Activated CD8-positive, alpha-beta memory T cell treated with anti-CD3 and anti-CD28 coated beads, Interleukin-2, amount 50 U/mL, for 1 hour (primary cell): Measurements from ENCODE around the gene KHDRBS2.

Experiments
- DNase-seq: peaks from one replicate; pipeline ENCODE4 v3.0.0-alpha.2; 2020; ENCODE audit errors: extremely low read depth

KHDRBS2 gene

DNA sequence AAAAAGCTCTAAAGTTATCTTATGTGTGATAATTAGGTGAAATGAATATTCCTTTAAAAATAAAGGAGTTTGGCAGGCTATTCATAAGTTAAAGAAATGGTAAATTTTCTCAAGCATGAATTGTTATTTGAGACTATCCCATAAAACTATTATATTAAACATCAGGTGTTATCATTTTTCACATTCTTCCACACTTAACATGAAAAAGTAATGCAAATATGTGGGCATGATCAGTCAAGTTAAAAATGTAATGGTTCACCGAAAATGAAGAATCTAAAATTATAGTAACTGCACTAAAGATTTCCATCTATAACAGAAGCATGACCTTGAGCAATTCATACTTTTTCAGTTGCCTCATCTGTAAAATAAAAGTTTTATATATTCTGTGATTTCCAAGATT lies 110.8 kb downstream of the KHDRBS2 start:
- DNase-seq, result no peak

DNA sequence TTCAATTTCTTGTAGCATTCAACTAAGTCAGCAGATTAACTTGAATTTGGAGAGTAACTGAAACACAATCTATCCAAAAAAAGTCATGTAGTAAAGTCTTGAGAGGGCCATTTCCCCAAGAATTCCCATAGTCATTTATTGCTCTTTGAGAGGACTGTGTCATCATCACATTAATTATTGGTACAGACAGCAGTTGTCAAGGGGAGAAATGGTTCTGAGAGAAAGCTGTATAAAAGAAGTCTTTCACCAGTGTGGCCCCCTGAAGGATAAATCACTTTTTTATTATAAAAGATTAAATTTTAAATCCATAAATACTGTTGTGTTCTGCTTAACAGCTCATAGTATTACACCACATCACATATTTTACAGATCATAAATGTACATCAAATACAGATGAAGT lies 111.5 kb downstream of the KHDRBS2 start:
- DNase-seq, result no peak

DNA sequence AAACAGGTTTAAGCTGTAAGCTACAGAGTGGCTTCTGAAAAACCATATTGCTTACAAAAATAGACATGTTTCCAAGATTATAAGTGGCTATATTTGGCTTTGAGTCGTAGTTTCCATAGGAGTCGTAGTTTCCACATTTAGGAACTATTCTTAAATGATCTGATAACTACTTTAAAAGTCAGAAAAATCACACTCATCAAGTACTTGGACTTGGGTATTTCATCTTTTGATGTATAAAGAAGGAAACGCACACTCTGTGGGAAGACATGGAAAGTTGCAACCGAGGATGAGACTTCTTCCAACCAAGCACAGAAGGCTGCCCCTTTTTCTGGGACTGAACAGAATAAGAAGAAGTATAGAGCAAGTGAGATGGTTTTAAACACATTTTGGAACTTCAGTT lies 118.3 kb downstream of the KHDRBS2 start:
- DNase-seq, result no peak

DNA sequence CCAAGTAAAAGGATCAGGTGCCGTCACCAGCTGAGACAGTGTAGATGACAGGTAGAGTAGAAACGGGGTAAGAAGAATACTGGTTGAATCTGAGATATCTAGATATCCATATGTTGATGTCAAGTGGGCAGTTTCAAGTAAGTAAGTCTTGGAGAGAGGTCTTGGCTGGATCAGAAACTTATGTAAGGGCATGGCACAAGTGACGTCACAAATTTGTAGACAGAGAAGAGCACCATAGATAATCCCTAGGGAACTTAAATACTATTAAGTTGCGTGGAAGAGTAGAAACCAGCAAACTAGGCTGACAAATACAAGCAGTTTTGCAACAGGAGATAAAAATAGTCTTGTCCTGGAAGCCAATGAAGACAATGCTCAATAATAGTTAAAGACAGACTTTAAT lies 123.2 kb downstream of the KHDRBS2 start:
- no peak for DNase-seq

DNA sequence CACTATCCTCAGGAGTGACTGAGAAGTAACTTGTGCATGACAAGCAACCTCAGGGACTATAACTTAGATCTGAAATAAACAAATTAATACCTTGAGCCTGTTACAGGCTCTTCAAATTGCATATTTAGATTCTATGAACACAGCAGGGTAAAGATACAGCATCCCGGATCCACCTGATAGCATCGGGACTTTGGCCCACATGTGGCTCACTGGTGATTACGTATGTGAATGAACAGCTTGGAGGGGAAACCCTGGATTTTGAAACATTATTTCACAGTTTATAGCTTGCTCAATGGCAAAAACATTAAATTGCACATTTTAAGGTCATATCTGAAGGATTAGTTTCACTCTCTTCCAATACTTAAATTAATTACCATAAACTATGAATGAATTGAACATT lies 133.2 kb downstream of the KHDRBS2 start:
- DNase-seq, result no peak

DNA sequence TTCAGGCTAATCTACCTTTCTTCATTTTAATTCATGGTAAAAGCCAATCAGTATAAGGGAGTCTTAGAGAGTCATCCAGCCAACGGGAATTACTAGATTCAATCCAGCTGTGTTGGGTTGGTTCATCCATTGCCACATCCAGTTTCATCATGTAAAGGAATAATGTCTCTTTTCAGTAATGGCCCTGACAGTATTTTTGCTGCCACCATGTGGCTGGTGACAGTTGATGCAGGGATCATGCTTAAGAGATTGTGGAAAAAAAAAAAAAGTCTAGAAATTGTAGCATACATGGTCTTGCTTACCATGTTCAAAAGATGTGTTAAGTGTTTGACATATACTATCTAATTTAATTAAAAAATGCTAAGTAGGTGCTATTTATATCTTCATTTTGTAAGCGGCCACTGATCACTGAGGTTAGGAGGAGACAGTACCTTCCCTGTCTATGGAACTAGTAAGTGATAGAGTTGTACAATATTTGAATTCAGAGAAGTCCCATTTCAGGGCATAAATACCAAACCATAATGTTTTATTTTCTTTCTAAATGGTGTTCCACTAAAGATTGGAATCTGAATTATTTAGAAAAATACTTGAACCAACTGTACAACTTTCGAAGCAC lies 135.9 kb downstream of the KHDRBS2 start:
- no peak for DNase-seq

DNA sequence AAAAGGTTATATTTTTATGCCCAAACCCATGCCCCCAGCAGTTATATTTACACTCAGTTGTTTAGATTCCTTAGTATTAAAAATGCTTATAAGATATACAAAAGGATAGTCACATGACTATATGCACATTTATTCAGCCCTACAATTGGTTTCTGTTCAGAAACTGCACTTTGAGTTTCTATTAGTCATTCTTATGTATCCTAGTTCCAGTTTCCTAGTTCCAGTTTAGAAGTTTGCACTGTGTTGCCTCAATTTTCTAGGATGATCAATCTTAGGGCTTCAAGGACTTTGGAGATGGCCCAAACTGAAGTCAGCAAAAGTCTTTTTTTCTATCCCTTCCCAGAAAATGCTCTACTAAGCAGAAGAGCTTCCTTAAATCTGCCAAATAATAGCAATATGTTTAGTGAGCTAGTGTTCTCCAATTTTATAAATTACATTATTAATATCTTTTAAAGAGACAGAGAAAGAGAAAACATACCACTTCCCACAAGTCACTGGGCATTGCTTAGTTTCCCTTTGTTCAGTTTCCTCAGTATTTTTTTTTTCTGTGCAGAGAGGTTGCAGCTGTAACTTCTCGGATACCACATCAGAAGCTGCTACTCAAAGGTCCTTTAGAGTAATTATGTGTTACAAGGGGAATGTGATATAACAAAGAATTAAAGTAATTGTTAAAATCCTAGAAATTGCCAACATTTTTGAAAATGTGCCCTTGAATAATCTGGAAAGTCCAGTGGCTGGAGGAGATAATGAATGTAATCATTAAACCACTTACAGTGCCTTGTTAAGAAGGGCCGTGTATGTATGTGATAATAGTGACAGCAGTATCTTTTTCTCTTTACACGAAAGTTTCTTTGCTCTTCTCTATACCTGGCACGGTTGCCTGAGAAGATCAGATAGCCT lies 138.8 kb downstream of the KHDRBS2 start:
- no peak for DNase-seq

DNA sequence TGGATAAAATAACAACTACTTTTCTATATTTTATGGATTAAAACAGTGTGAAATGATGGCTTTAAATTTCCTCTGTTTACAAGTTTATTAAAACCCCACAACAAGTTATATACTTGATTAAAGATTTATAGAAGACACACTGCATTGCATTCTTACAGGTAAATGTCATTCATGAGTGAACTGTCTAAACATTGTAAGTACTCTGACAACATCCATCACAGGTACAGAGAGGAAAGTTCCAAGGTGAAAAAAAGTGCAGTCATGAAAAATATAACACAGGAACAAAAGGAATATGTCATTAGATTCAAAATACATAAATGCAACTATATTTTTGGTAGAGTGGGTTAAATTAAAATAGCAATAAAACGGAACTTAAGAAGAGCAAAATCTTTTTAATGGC lies 156.9 kb downstream of the KHDRBS2 start:
- no peak for DNase-seq

DNA sequence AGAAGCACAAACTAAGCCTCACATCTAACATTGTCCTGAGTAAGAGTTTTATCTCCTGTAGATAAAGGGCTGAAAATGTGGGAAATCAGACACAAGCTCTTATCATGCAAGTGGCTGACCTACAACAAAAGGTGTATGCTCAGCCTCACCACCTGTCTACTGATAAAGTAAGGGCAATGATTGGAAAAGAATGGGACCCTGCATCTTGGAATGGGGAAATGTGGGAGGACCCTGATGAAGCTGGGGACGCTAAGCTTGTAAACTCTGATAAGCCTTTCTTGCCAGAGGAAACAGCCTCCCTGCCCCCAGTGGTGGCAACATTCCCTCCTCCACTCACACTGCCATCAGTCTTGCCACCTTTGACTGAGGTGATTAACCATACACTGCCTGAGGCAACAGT lies 166.6 kb downstream of the KHDRBS2 start:
- DNase-seq, result no peak

DNA sequence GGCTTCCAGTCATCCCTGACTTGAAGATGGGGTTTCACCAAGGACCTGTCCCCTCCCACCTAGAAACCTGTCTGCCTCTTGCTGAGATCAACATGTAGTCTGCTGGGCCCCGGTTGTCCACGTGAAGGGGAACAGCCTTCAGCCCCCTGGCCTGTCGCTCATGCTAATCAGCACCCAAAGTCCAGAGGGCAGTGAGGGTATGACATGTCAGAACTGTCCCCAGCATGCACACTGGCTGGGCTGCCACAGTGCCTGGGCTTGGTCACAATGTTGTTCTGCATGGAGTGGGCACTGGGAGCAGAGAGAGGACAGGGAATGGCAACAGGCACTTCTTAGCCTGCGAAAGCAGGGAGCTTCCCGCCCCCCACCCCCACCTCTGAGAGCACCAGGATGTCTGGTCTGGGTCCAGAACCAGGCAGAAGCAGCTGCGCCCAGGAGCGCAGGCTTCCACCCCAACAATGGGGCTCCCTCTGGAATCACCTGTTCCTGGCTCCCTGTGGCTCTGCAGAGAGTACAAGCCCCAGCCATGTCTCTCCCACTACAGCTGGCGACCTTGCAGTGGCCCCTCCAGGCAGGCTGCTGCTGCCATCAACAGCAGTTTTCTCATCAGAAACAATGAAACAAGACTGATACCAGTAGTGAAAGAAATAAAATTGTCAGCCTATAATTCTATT lies 182.7 kb downstream of the KHDRBS2 start:
- no peak for DNase-seq

DNA sequence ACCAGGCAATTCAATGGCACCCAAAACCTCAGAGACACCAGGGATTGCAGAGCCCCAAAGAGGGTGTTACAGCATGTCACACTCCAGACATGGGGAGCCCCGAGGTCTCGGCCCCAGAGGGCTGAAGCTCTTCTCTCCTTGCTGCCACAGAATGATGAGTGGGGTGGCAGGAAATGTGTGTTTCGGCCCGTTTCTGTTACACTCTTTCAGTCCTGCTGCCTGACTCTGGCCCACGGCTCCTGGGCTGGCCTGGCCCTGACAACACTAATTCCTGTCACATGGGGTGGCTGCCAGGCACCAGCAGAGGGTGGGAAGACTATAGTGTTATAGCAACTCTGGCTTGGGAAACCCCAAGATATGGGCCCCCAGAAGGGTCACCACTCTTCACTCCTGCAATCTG lies 183.6 kb downstream of the KHDRBS2 start:
- DNase-seq, result no peak

DNA sequence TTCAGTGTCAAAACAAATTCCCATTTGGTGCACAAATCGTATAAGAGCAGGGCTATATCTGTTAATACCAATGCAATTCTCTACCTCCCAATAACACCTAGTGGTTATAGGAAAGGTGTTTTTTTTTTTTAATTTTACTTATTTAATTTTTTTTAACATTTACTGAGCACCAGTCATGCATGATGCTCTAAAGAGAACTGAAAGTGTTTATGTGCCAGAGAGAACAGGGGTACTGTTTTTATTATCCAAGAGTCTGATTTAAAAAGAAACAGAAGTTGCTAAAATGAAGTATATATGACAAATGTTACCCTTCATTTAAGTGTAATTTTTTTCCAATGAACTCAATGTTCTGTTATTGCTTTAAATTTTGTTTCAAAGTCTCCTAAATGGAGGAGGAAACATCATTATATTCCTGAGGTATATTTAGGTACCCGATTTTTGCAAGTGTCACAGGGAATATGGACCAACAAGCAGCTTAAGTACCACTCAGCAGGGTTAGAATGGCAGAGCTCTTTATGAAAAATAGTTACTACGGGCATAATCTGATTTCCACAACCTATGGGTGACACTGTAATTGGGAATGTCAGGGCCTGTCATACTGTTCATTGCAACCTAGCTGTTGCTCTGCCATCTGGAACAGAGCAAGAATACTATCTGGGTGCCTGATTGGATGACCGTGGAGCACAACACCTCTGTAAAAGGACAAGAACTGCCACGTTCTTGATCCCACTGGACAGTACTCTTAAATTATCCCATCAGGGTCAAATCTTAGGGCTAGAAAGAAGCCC lies 195.4 kb downstream of the KHDRBS2 start:
- DNase-seq, result no peak

DNA sequence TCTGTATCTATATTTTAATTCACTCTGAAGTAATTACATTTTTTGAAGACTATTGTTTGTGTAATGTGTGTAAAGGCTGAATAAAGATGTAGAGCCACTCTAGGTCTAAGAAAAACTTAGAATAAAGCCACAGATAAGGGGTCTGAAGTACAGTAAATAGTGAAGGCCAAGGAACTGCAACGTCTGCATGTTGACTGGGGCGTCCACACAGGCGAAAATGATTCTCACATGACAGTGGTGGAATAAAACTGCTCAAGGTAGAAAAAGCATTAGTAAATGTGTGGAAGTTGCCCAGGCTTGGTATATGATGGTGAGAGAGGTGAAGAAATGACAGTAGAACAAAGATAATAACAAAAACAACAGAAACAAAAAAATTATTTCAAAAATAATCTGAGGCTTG lies 196.2 kb downstream of the KHDRBS2 start:
- no peak for DNase-seq

DNA sequence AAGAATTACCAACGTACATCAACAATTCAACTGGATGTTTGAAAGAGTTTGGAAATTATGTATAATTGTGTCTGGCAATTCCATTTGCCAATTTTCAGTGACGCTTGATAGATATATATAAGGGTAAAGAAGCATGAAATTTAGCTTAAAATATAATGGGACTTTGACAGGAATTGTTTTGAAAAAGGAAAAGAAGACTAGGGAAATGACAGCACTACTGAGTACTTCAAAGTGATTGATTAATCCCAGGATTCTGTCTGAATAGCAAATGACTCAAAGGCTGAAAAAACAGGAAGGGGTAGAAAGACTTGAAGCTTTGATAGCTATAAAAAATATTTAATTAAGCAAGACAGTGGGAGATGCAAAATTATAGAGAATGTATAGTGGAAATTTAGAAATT lies 200.0 kb downstream of the KHDRBS2 start:
- no peak for DNase-seq

DNA sequence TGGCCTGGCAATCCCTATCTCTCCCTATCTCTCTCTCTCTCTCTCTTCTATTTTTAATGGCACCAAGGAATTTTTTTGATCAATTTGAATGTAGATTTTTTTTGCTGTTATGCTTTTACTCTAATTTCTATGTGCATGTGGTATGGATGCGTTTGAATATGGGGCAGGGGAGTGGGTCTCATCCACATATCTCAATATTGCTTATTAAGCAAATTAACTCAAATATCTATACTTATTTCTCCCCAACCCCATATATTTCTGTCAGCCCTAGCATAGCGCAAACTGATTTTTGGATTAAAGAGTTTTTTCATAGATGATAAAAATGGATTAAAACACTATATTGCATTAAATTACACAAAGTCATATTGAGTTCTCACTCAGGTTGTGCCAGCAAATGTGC lies 210.2 kb downstream of the KHDRBS2 start:
- no peak for DNase-seq

DNA sequence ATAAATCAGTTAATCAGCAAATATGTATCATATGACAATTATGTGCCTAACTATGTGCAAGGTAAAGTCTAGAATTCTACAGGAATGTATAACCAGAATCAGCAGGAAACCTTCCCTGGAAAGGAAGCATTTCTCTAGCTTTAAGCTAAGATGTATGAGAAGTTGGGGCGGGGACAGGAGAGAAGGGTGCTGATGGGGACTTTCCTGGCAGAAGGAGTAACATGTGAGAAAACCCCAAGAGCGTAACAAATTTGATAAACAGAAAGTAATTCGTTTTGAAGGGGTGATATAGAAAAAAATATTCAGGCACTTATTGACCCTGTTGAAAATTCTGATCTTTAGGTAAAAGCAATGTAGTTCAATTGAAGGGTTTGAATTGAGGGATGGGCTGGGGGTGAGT lies 226.1 kb downstream of the KHDRBS2 start:
- no peak for DNase-seq

DNA sequence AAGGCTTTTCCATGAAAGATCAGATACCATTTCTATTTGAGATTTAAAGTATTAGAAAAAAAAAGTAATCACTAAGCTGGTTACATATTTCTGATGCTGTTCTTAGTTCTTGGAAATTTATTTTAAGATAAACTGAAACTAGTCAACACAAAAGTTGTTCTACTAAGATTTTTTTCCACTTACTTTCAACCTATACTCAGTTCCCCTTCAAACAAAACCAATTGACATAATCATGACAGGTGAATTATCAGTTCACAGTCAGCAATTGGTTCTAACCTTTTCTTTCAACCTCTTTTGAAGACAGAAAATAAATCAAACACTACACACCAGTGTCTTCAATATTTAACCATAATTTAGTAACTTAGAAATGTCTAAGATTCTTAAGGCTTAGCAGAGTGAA lies 228.7 kb downstream of the KHDRBS2 start:
- no peak for DNase-seq

DNA sequence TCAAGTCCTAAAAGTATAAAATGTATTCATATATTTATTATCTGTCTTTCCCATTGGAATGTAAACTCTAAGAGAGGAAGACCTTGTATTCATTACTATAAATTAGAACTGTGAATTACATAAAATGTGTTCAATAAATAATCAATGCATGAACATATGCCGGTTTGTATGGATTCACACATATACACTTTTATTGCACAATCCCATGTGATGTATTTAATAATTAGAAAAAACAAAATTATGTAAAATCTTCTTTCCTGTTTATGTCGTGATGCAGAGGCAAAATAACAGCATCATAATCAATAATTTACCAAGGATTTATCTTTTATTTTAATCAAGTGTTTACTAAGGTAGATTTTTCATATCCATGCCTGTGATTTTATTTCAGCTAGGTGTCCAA lies 240.5 kb downstream of the KHDRBS2 start:
- no peak for DNase-seq

DNA sequence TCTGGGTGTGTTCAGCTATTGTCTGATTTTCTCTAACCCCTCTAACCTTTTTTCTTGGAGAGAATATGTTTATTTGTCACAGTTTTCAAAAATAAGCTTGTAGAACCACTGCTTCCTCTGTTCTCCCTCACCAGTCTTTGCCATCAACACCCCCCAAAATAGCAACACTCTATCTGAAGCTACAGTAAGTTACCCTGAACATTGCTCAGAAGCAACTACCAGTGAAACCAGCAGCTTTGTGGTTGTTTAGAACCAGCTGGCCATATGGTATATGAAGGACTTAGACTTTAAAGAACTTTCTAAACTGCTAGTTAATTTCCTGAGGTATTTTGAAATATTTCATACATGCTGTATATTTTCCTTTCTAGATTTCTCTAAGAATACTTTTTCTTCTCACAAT lies 242.9 kb downstream of the KHDRBS2 start:
- no peak for DNase-seq

DNA sequence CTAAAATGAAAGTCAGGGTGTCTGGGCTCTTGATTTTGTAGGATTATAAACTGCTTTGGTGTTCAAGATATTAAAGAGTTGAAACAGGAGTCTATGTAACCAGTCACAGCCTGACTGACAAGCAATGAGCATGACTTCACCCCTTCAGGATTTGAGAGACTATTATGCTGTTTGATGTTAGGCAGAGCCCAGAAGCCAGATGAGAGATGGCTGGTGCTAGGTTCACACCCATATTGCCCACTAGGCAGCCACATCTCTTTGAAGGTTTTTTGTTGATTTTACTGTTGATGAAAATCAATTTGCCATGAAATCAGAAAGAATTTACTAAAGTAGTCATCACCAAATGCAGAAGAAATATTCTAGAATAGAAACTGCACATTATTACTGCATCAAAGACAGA lies 243.6 kb downstream of the KHDRBS2 start:
- DNase-seq, result no peak

DNA sequence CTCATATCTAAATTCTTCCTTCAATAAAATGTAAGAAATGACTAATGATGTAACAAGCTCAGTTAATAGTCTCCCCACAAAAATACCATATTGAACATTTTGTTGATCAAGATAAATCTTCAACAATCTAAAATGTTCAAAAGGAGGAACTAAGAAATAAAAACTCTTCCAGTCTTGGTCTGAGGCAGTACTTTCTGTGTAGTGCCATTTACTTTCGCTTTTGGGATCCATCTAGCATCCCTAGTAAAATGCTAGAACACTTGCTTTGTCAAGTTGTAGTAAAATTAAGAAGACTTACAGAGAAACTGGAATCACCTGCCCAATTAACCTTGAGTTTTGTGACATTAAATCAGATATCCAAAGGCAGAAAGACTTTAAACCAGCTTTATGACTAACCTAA lies 246.4 kb downstream of the KHDRBS2 start:
- DNase-seq, result no peak

DNA sequence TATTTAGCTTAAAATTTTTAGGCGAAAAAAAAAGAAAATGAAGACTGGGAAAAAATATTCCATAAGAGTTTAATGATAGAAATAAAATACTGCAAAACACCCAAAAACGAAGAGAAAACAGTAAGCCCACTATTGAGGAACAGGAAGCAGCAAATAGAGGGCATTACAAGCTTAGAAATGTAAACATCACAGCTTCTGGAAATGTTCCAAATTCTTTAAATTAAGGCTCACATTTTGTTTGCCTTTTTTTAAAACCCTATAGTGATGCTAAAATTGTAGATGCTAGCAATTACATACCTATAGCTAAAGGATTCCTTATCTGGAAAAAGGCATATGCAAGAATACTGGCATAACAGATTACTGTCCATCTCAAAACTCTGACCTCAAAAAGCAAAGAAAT lies 248.6 kb downstream of the KHDRBS2 start:
- no peak for DNase-seq
